ENCODE results near the gene TMEM238L.

DNA sequence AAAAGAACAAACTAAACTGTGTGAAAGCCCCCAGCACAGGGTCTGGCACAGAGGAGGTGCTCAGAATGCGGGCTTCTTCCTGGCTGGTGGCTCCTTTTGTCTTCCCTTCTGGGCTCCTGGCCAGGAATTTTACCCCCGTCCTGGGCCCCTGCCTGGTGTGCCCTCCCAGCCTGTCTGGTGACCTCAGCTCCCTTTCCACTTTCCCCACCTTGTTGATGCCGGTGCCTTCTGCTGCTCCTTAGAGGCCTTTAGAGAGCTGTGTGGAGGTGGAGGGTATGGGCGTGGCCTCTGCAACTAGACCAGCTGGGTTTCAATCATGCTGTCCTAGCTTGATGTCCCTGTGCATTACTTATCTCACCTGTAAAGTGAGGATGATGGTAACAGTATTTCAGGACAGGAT, 17.2 kb upstream of the TMEM238L start:
- TF ChIP-seq, protein P1, sequence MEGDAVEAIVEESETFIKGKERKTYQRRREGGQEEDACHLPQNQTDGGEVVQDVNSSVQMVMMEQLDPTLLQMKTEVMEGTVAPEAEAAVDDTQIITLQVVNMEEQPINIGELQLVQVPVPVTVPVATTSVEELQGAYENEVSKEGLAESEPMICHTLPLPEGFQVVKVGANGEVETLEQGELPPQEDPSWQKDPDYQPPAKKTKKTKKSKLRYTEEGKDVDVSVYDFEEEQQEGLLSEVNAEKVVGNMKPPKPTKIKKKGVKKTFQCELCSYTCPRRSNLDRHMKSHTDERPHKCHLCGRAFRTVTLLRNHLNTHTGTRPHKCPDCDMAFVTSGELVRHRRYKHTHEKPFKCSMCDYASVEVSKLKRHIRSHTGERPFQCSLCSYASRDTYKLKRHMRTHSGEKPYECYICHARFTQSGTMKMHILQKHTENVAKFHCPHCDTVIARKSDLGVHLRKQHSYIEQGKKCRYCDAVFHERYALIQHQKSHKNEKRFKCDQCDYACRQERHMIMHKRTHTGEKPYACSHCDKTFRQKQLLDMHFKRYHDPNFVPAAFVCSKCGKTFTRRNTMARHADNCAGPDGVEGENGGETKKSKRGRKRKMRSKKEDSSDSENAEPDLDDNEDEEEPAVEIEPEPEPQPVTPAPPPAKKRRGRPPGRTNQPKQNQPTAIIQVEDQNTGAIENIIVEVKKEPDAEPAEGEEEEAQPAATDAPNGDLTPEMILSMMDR (IDR thresholded peaks at IDR 0.05) = no peak
- TF ChIP-seq POLR2A (IDR thresholded peaks at IDR 0.05) = no peak
